ENCODE data around the gene ERCC1. TPM values are rescaled to one million over a fixed set of nuclear protein-coding genes. Genes with fewer than 3 reads are reported as not detected.

The ERCC1 gene
- total and polyA plus RNA-seq, 4 donors: 19.2 to 28.7 (median 22.0) TPM

GRCh38 chr19:45368127-45368526 lies 55.6 kb downstream of the ERCC1 start:
- TF ChIP-seq MAX (IDR thresholded peaks at IDR 0.05) (no peak), NR2F2 (IDR thresholded peaks at IDR 0.05) (no peak), CTCF (IDR thresholded peaks at IDR 0.05; ENCODE audit: low read depth, low read length, missing input control) (no peak), FOXA2 (IDR thresholded peaks at IDR 0.05) (no peak), FOXA1 (IDR thresholded peaks at IDR 0.05) (no peak), RAD21 (IDR thresholded peaks at IDR 0.05) (no peak), HNF4A (conservative IDR thresholded peaks at IDR 0.05) (no peak), ZBTB33 (IDR thresholded peaks at IDR 0.05) (no peak), TAF1 (conservative IDR thresholded peaks at IDR 0.05) (no peak), JUND (IDR thresholded peaks at IDR 0.05) (no peak), REST (IDR thresholded peaks at IDR 0.05) (no peak), HNF4G (IDR thresholded peaks at IDR 0.05) (no peak), RXRA (IDR thresholded peaks at IDR 0.05) (no peak), YY1 (IDR thresholded peaks at IDR 0.05) (no peak), GABPA (IDR thresholded peaks at IDR 0.05 in 1 of 2, conservative IDR thresholded peaks at IDR 0.05 in 1 of 2) (no peak), SP1 (IDR thresholded peaks at IDR 0.05) (no peak), ATF3 (IDR thresholded peaks at IDR 0.05) (no peak), EGR1 (IDR thresholded peaks at IDR 0.05; ENCODE audit: low read depth in 2 of 2) (no peak)
- no peak overlapping the region for H3K27ac ChIP-seq (ENCODE audit: low read depth in 1 of 2, low read length in 2 of 2)
- peaks cover 0 to 4% (median 0%) of the 10 kb centered on the region in 4 donors for H3K36me3 ChIP-seq (ENCODE audit: control insufficient read depth in 4 of 4, insufficient read depth in 3 of 4, low read depth in 1 of 4, low read length in 3 of 4)
- H3K4me3 ChIP-seq (ENCODE audit: low read depth in 1 of 3, low read length in 3 of 3): no peak overlapping the region
- no peaks in the 10 kb centered on the region for H3K9me3 ChIP-seq (ENCODE audit: control insufficient read depth in 4 of 4, low read length in 3 of 4)
- H3K4me1 ChIP-seq (ENCODE audit: control insufficient read depth in 4 of 4, insufficient read depth in 4 of 4, low read length in 3 of 4): peaks cover 0 to 8% (median 5%) of the 10 kb centered on the region in 4 donors
- 98% methylated on average over 4 of the region's 4 CpGs for WGBS
- no peak overlapping the region for H3K9ac ChIP-seq (ENCODE audit: low read depth in 1 of 2, low read length in 2 of 2)
- no peak for DNase-seq (ENCODE audit: low spot score)
- no peaks in the 10 kb centered on the region for H3K27me3 ChIP-seq (ENCODE audit: control insufficient read depth in 4 of 4, insufficient read depth in 4 of 4, low read length in 3 of 4)
